Testis (tissue), 3 donors: ENCODE results near the gene RNF141. TPM values are rescaled to one million over a fixed set of nuclear protein-coding genes. Genes with fewer than 3 reads are reported as not detected.

Experiments
- DNase-seq: peaks from one replicate; pipeline ENCODE4 v3.0.0-alpha.2; 2019
- H3K27ac ChIP-seq, 2 donors: fragments of 200-600 bp; sonication (generic); one replicate each; pipeline ENCODE4 v1.5.1; 2019
- H3K27me3 ChIP-seq: fragments of 200-600 bp; sonication (generic); one replicate; pipeline ENCODE4 v1.5.1; 2019
- H3K36me3 ChIP-seq: fragments of 200-600 bp; sonication (generic); one replicate; pipeline ENCODE4 v1.5.1; 2017; ENCODE audit warnings: low read depth; ENCODE audit errors: missing control alignments
- H3K4me1 ChIP-seq: fragments of 200-600 bp; sonication (generic); one replicate; pipeline ENCODE4 v1.5.1; 2019
- H3K4me3 ChIP-seq, 2 donors: fragments of 200-600 bp; sonication (generic); one replicate each; pipeline ENCODE4 v1.5.1; 2017 to 2019
- H3K9me3 ChIP-seq: fragments of 200-600 bp; sonication (generic); one replicate; pipeline ENCODE4 v1.5.1; 2017
- CTCF ChIP-seq, 3 experiments: fragments of 450-650 bp in 2 of 3; fragments of 200-600 bp in 1 of 3; sonication (generic) in 1 of 3; IDR thresholded peaks; one replicate each; pipeline ENCODE4 v1.5.1; 2016 to 2019; ENCODE audit warnings: antibody characterized with exemption in 3 of 3, mild to moderate bottlenecking in 2 of 3, moderate library complexity in 1 of 3
- POLR2A ChIP-seq: fragments of 450-650 bp; IDR thresholded peaks from one replicate; pipeline ENCODE4 v1.6.1; 2017; ENCODE audit warnings: antibody characterized with exemption, mild to moderate bottlenecking, moderate library complexity
- whole genome bisulfite sequencing, 2 donors: methylation state at CpG; one replicate each; pipeline ENCODE4 v1.1.5; 2018; 5-methylcytosine and 5-hydroxymethylcytosine counted together
- intact Hi-C: fragments of 100-400 bp; cut with DNase I; formaldehyde crosslinking; loops from one replicate; pipeline ENCODE4 v1.15.1; 2023; ENCODE audit warnings: low total_unique reads
- polyA plus RNA-seq: library from polyadenylated mRNA; stranded (reverse); fragments of 350-450 nt; fragmentation: Illumina TruSeq; extraction: RNeasy Lipid Tissue Mini Kit (QIAGEN cat#74804); gene quantifications from one replicate; pipeline ENCODE4 v1.2.3, GENCODE V29; 2014; ENCODE audit warnings: low read depth, low replicate concordance; ENCODE audit not compliant: insufficient read depth
- total RNA-seq, 2 donors: library from RNA; depleted of rRNA; stranded (reverse); fragments of >200 nt; gene quantifications; one replicate each; pipeline ENCODE4 v1.2.3, GENCODE V29; 2016

Gene RNF141
- total and polyA plus RNA-seq, 3 donors from 2014 or later, result 63.1 to 172 (median 91.3) TPM

- Histone ChIP-seq H3K9me3 (no peaks in the 10 kb centered on the region), H3K4me3 (no peak overlapping the region), H3K27ac (no peak overlapping the region), H3K27me3 (no peaks in the 10 kb centered on the region), H3K36me3 (no peaks in the 10 kb centered on the region), H3K4me1 (no peaks in the 10 kb centered on the region)
- DNase-seq, result no peak
- 93 to 94% methylated on average over 3 to 4 of the region's 4 CpGs for WGBS, 2 donors
- TF ChIP-seq POLR2A (no peak), CTCF (IDR thresholded peaks at IDR 0.05) (no peak)
- intact Hi-C loops, result no loop called here
These were observed 35.0 kb upstream of the RNF141 start for GRCh38 chr11:10576035-10576398.

- no peaks in the 10 kb centered on the region for H3K27me3 ChIP-seq
- no peaks in the 10 kb centered on the region for H3K9me3 ChIP-seq
- intact Hi-C loops, result no loop called here
- DNase-seq, result no peak
- H3K36me3 ChIP-seq, result no peaks in the 10 kb centered on the region
- H3K4me3 ChIP-seq, result no peak overlapping the region
- 91 to 93% methylated on average over 3 of the region's 3 CpGs for WGBS, 2 donors
- TF ChIP-seq CTCF (IDR thresholded peaks at IDR 0.05) (no peak), POLR2A (no peak)
- H3K4me1 ChIP-seq, result no peaks in the 10 kb centered on the region
- H3K27ac ChIP-seq, result no peak overlapping the region
These were observed 34.5 kb upstream of the RNF141 start for GRCh38 chr11:10575346-10576034.

- 94 to 98% methylated on average over 3 of the region's 3 CpGs for WGBS, 2 donors
- Histone ChIP-seq H3K9me3 (no peaks in the 10 kb centered on the region), H3K27me3 (no peaks in the 10 kb centered on the region), H3K27ac (no peak overlapping the region), H3K36me3 (no peaks in the 10 kb centered on the region), H3K4me3 (no peak overlapping the region), H3K4me1 (no peaks in the 10 kb centered on the region)
- no peak for DNase-seq
- TF ChIP-seq POLR2A, result no peak
- intact Hi-C loops, result no loop called here
These were observed 32.6 kb upstream of the RNF141 start for GRCh38 chr11:10573556-10573955.

GRCh38 chr11:10573028-10573427 lies 32.0 kb upstream of the RNF141 start:
- Histone ChIP-seq H3K4me3 (no peak overlapping the region), H3K9me3 (no peaks in the 10 kb centered on the region), H3K27me3 (no peaks in the 10 kb centered on the region), H3K27ac (no peak overlapping the region), H3K4me1 (no peaks in the 10 kb centered on the region), H3K36me3 (no peaks in the 10 kb centered on the region)
- intact Hi-C loops, result no loop called here
- TF ChIP-seq CTCF (IDR thresholded peaks at IDR 0.05) (no peak), POLR2A (no peak)
- DNase-seq, result no peak

GRCh38 chr11:10572533-10572932 lies 31.5 kb upstream of the RNF141 start:
- no peaks in the 10 kb centered on the region for H3K27me3 ChIP-seq
- no peak overlapping the region for H3K27ac ChIP-seq
- TF ChIP-seq POLR2A (no peak), CTCF (IDR thresholded peaks at IDR 0.05) (no peak)
- H3K4me3 ChIP-seq, result no peak overlapping the region
- H3K36me3 ChIP-seq, result no peaks in the 10 kb centered on the region
- DNase-seq, result no peak
- no peaks in the 10 kb centered on the region for H3K9me3 ChIP-seq
- intact Hi-C loops, result no loop called here
- no peaks in the 10 kb centered on the region for H3K4me1 ChIP-seq
- WGBS, 2 donors, result 84 to 91% methylated on average over 2 of the region's 2 CpGs
